ENCODE data around the gene HSPD1.

Gene HSPD1

DNA sequence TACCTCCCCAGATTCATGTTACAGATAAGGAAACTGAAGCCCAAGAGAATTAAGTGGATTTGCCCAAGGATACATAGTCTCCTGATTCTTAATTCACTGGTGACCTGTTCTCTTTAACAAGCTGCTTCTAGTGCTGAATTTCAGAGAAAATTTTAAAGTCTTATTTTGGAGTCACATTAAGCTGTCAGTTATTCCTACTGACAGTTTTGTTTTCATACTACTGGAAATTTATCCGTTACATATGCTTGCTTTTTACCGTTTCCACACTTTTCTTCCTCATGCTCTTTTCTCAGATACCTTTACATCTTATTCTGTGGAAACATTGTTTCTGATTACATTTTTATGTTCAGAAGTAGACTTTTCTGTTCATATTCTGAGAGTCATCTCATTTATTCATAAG lies 17.5 kb upstream of the HSPD1 start:
- H3K27ac ChIP-seq: peak overlapping the region; percentile 95
- TF ChIP-seq, protein P1, sequence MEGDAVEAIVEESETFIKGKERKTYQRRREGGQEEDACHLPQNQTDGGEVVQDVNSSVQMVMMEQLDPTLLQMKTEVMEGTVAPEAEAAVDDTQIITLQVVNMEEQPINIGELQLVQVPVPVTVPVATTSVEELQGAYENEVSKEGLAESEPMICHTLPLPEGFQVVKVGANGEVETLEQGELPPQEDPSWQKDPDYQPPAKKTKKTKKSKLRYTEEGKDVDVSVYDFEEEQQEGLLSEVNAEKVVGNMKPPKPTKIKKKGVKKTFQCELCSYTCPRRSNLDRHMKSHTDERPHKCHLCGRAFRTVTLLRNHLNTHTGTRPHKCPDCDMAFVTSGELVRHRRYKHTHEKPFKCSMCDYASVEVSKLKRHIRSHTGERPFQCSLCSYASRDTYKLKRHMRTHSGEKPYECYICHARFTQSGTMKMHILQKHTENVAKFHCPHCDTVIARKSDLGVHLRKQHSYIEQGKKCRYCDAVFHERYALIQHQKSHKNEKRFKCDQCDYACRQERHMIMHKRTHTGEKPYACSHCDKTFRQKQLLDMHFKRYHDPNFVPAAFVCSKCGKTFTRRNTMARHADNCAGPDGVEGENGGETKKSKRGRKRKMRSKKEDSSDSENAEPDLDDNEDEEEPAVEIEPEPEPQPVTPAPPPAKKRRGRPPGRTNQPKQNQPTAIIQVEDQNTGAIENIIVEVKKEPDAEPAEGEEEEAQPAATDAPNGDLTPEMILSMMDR (IDR thresholded peaks at IDR 0.05): no peak
- no peak for TF ChIP-seq ZFX (IDR thresholded peaks at IDR 0.05; ENCODE audit: borderline replicate concordance)

DNA sequence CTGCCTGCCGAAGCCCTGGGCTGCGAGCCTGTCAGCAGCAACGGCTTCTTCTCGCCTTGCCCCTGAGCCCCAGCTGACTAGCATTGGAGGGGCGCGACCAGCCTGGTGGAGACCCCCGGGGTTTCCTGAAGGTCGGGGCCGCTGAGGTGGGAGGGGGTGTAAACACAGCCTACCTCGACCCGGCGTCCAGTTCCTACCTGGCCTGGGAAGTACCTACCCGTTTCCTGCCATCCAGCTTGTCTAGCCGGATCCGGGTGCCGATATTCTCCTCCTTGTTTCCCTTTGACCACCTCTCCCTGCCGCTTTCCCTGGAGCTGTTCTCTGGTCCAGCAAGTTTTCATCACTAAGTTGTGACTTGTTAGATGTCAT lies 16.7 kb upstream of the HSPD1 start:
- TF ChIP-seq, protein P1 (IDR thresholded peaks at IDR 0.05): no peak
- no peak for TF ChIP-seq ZFX (IDR thresholded peaks at IDR 0.05; ENCODE audit: borderline replicate concordance)
- H3K27ac ChIP-seq: peak overlapping the region; percentile 95

DNA sequence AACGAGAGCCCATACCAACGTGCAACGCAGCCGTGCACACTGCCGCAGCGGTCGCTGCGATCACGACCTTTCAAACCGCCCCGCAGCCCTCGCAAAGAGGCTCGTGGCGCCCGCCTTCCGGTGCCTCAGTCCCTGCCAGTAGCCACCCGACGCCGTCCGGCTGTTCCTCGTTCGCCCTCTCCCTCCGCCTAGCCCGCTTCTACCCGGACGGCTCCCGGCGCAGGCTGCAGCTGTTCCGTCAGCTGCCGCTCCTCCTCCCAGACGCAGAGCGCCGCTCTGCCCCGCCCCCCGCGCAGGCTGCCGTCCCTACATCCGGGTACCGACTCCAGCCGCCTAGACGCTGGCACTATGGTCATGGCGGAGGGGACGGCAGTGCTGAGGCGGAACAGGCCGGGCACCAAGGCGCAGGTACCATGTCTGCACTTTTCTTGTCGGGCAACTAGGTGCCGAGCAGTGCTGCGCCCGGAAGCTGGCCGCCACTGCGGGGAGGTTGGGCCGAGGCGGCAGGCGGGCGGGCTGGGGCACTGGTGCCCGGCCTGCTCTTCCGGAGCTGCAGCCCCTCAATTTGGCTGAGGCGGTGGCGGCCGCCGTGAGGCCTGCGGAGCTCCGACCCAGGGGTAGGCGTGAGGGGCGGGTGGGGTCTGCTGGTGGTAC lies 16.2 kb upstream of the HSPD1 start, which contains the start of gene MOB4:
Gene MOB4 (plus strand): TSS at position 328 of the 654 bp plus-strand sequence. CDS start 21 bp downstream, at position 349.
- H3K27ac ChIP-seq: peak within 1 kb of the TSS; percentile 95
- TF ChIP-seq, protein P1 (IDR thresholded peaks at IDR 0.05): no peak
- no peak for TF ChIP-seq ZFX (IDR thresholded peaks at IDR 0.05; ENCODE audit: borderline replicate concordance)

DNA sequence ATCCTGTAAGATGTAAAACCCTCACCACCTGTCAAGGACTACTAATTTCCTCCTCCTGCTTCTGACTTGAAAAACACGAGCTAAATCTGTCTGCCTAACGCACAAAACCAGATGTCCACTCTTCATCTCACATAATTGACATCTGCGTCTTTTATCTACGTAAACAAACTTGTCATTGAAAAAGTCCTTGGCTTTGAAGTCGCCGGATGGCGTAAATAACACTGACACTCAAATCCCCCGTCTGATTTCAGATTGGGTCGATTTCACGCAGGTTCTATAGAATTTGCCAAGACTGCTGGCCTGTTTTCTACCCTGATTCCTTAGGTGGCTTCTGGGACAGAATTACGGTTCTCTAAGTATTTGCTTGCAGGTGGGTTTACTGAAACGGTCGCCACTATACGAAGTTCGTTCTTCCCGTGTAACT lies 15.7 kb upstream of the HSPD1 start:
- peak overlapping the region; percentile 95 for H3K27ac ChIP-seq
- TF ChIP-seq ZFX (IDR thresholded peaks at IDR 0.05; ENCODE audit: borderline replicate concordance): no peak
- TF ChIP-seq, protein P1 (IDR thresholded peaks at IDR 0.05): no peak

DNA sequence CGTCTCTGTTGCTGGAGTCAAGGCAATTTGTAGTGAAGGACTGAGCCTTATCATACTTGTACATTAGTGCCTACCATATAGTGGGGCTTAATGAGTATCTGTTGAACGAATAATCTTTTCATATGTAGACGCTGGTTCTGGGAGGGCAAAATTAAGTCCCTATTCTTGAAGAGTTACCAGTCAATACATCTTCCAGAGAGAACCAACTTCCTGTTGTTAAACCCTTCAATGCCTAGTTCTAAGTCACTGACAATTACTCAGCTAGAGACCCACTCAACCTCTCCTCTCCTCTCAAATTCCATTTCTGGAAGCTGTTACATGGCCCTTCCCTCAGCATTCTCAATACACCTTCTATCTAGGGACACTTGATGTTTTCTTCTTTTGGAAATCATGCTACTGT lies 15.1 kb upstream of the HSPD1 start:
- H3K27ac ChIP-seq: peak overlapping the region; percentile 95
- TF ChIP-seq, protein P1 (IDR thresholded peaks at IDR 0.05): no peak
- no peak for TF ChIP-seq ZFX (IDR thresholded peaks at IDR 0.05; ENCODE audit: borderline replicate concordance)

DNA sequence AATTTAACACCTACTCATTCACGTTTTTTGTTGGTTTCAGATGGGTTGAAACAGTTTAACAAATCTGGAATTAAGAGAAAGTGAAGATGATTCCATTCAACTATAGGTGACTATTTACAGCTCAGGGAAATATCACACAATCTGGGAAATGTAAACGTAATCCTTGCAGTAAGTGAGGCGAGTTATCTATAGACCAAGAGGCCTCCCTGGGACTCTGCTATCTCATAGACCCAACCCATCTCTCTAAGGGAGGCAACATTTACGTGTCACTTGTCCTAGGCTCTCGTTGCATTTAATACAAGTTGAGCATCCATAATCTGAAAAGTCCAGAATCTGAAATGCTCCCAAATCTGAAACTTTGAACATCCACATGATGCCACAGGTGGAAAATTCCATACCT lies 14.3 kb upstream of the HSPD1 start:
- TF ChIP-seq ZFX (IDR thresholded peaks at IDR 0.05; ENCODE audit: borderline replicate concordance): no peak
- TF ChIP-seq, protein P1 (IDR thresholded peaks at IDR 0.05): no peak
- peak overlapping the region; percentile 95; the same call in 1 of the 2 replicates for H3K27ac ChIP-seq

DNA sequence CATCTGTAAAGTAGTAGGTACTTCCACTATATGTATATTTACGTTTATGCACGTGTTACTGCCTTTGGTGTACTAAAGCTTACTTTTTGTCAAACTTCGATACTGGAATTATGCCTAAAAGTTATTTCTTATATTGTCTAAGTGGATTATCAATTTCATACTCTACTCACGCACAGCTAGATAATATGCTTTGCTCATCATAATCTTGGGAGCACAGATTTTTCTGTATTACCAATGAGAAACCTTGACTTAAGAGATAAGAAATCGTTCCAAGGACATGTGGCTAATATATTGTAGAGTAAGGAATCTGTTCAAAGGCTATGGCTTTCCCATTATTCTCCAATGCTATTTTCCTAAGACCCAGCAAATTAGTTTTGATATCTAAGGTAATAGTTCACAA lies 7.0 kb upstream of the HSPD1 start:
- H3K27ac ChIP-seq: peak overlapping the region; percentile 33
- TF ChIP-seq, protein P1 (IDR thresholded peaks at IDR 0.05): no peak
- no peak for TF ChIP-seq ZFX (IDR thresholded peaks at IDR 0.05; ENCODE audit: borderline replicate concordance)
